Liver (tissue), 9 donors: Measurements from ENCODE around the gene PLXNB2. TPM values are rescaled to one million over a fixed set of nuclear protein-coding genes. Genes with fewer than 3 reads are reported as not detected.

ENCODE experiments used
- DNase-seq: peaks from one replicate; pipeline ENCODE4 v3.0.0-alpha.2; 2017; ENCODE audit warnings: low spot score
- H3K27ac ChIP-seq, 2 donors: one replicate each; pipeline ENCODE4 v1.7.0; 2013; ENCODE audit warnings: inconsistent platforms in 2 of 2, low read length in 2 of 2, control low read depth in 1 of 2, low read depth in 1 of 2, mild to moderate bottlenecking in 1 of 2
- H3K27me3 ChIP-seq, 4 donors: one replicate each; pipeline versions ENCODE4 v1.6.1 to v1.7.0; 2013; ENCODE audit warnings: low read length in 3 of 4, inconsistent platforms in 1 of 4, mild to moderate bottlenecking in 1 of 4, moderate library complexity in 1 of 4; ENCODE audit not compliant: control insufficient read depth in 4 of 4, insufficient read depth in 4 of 4
- H3K36me3 ChIP-seq, 4 donors: one replicate each; pipeline versions ENCODE4 v1.6.1 to v1.7.0; 2013; ENCODE audit warnings: low read length in 3 of 4, mild to moderate bottlenecking in 3 of 4, low read depth in 1 of 4, moderate library complexity in 1 of 4; ENCODE audit not compliant: control insufficient read depth in 4 of 4, insufficient read depth in 3 of 4
- H3K4me1 ChIP-seq, 4 donors: one replicate each; pipeline versions ENCODE4 v1.6.1 to v1.7.0; 2013; ENCODE audit warnings: low read length in 3 of 4, mild to moderate bottlenecking in 3 of 4, moderate library complexity in 1 of 4; ENCODE audit not compliant: control insufficient read depth in 4 of 4, insufficient read depth in 4 of 4
- H3K4me3 ChIP-seq, 3 donors: one replicate each; pipeline versions ENCODE4 v1.6.1 to v1.7.0; 2013; ENCODE audit warnings: low read length in 3 of 3, control low read depth in 1 of 3, low read depth in 1 of 3, mild to moderate bottlenecking in 1 of 3
- H3K9ac ChIP-seq, 2 donors: one replicate each; pipeline ENCODE4 v1.7.0; 2013; ENCODE audit warnings: low read length in 2 of 2, mild to moderate bottlenecking in 2 of 2, moderate library complexity in 2 of 2, control low read depth in 1 of 2, low read depth in 1 of 2
- H3K9me3 ChIP-seq, 4 donors: one replicate each; pipeline versions ENCODE4 v1.6.1 to v1.7.0; 2013; ENCODE audit warnings: low read length in 3 of 4; ENCODE audit not compliant: control insufficient read depth in 4 of 4
- ATF3 ChIP-seq: IDR thresholded peaks from 2 replicates; pipeline ENCODE4 v1.6.1; 2016; ENCODE audit warnings: antibody characterized with exemption
- CTCF ChIP-seq: fragments of 150-350 bp; IDR thresholded peaks from 2 replicates; pipeline ENCODE4 v1.5.1; 2017; ENCODE audit warnings: improper control_type of control experiment, low read depth, low read length; ENCODE audit not compliant: missing input control
- FOXA2 ChIP-seq: IDR thresholded peaks from 2 replicates; pipeline ENCODE4 v1.6.1; 2016; ENCODE audit warnings: antibody characterized with exemption
- GABPA ChIP-seq, 2 donors: IDR thresholded peaks in 1 of 2; conservative IDR thresholded peaks in 1 of 2; 2 replicates each; pipeline ENCODE4 v1.6.1; 2016; ENCODE audit warnings: antibody characterized with exemption in 2 of 2, mild to moderate bottlenecking in 1 of 2, moderate library complexity in 1 of 2
- HNF4A ChIP-seq, 2 donors: conservative IDR thresholded peaks; 2 replicates each; pipeline ENCODE4 v1.6.1; 2016; ENCODE audit warnings: antibody characterized with exemption in 2 of 2, mild to moderate bottlenecking in 2 of 2
- HNF4G ChIP-seq: IDR thresholded peaks from 2 replicates; pipeline ENCODE4 v1.6.1; 2016; ENCODE audit warnings: antibody characterized with exemption
- MAX ChIP-seq: IDR thresholded peaks from 2 replicates; pipeline ENCODE4 v1.6.1; 2016; ENCODE audit warnings: antibody characterized with exemption
- RAD21 ChIP-seq, 2 donors: IDR thresholded peaks; 2 replicates each; pipeline ENCODE4 v1.6.1; 2016; ENCODE audit warnings: antibody characterized with exemption in 2 of 2, mild to moderate bottlenecking in 2 of 2
- REST ChIP-seq: IDR thresholded peaks from 2 replicates; pipeline ENCODE4 v1.6.1; 2016; ENCODE audit warnings: antibody characterized with exemption, mild to moderate bottlenecking
- RXRA ChIP-seq, 2 donors: IDR thresholded peaks; 2 replicates each; pipeline ENCODE4 v1.6.1; 2017 to 2018; ENCODE audit warnings: antibody characterized with exemption in 2 of 2, mild to moderate bottlenecking in 1 of 2
- SP1 ChIP-seq: IDR thresholded peaks from 2 replicates; pipeline ENCODE4 v1.6.1; 2018; ENCODE audit warnings: antibody characterized with exemption, mild to moderate bottlenecking
- YY1 ChIP-seq: IDR thresholded peaks from 2 replicates; pipeline ENCODE4 v1.6.1; 2016; ENCODE audit warnings: antibody characterized with exemption, mild to moderate bottlenecking
- ZBTB33 ChIP-seq: IDR thresholded peaks from 2 replicates; pipeline ENCODE4 v1.6.1; 2016; ENCODE audit warnings: antibody characterized with exemption
- WGBS: extraction: QIAGEN DNeasy Blood & Tissue Kit; methylation state at CpG from one replicate; pipeline ENCODE4 v1.1.7; 2013; 5-methylcytosine and 5-hydroxymethylcytosine counted together
- polyA plus RNA-seq, 2 donors: library from polyadenylated mRNA; stranded (reverse) in 1 of 2; unstranded in 1 of 2; fragments of 200-250 nt in 1 of 2; fragments of >200 nt in 1 of 2; fragmentation: Nextera tagmentation in 1 of 2; extraction: Ambion mirVana in 1 of 2; gene quantifications; one replicate each; pipeline versions ENCODE4 v1.2.1 to v1.2.3, GENCODE V29; 2013 to 2015
- total RNA-seq, 2 donors: library from RNA; depleted of rRNA; stranded (reverse); fragments of >200 nt; gene quantifications; one replicate each; pipeline ENCODE4 v1.2.3, GENCODE V29; 2014
- donor health status: healthy.
- donor health status: healthy.
- donor health status: healthy.
- donor health status: healthy.
- donor health status: healthy.

Gene PLXNB2
- total and polyA plus RNA-seq, 4 donors, result 28.8 to 95.7 (median 73.9) TPM

- TF ChIP-seq MAX (no peak), RAD21 (IDR thresholded peaks at IDR 0.05) (peak in 1 of 2 donors; percentile 64), HNF4G (no peak), GABPA (IDR thresholded peaks at IDR 0.05 in 1 of 2, conservative IDR thresholded peaks at IDR 0.05 in 1 of 2) (no peak), ZBTB33 (no peak), YY1 (no peak), SP1 (peak; percentile 90), FOXA2 (peak; percentile 8), ATF3 (no peak), HNF4A (conservative IDR thresholded peaks at IDR 0.05) (peak; percentile 91 to 94), RXRA (IDR thresholded peaks at IDR 0.05) (peak; percentile 95 to 97)
Observed at GRCh38 chr22:50293441-50294318, 13.8 kb downstream of the PLXNB2 start (continued).

- Histone ChIP-seq H3K4me1 (peaks cover 37 to 64% (median 51%) of the 10 kb centered on the region in 4 donors), H3K27me3 (no peaks in the 10 kb centered on the region), H3K9me3 (no peaks in the 10 kb centered on the region), H3K27ac (peak overlapping the region in 1 of 2 donors; percentile 82), H3K9ac (no peak overlapping the region), H3K4me3 (peak overlapping the region in 1 of 3 donors; percentile 43), H3K36me3 (peaks cover 10 to 25% (median 16%) of the 10 kb centered on the region in 4 donors)
- WGBS, result 48% methylated on average over 29 of the region's 29 CpGs
- no peak for DNase-seq
- no peak for TF ChIP-seq ATF3
- no peak for TF ChIP-seq RAD21 (IDR thresholded peaks at IDR 0.05)
- no peak for TF ChIP-seq ZBTB33
- no peak for TF ChIP-seq HNF4G
- no peak for TF ChIP-seq YY1
- TF ChIP-seq CTCF, result no peak
- TF ChIP-seq REST, result no peak
- no peak for TF ChIP-seq HNF4A (conservative IDR thresholded peaks at IDR 0.05)
Observed at GRCh38 chr22:50292643-50293440, 14.6 kb downstream of the PLXNB2 start.
